H54 (cell line): ENCODE data around the gene ARFRP1.

Experiments
- DNase-seq: peaks from one replicate; pipeline ENCODE4 v3.0.0; 2011; ENCODE audit warnings: low spot score, mixed read lengths; ENCODE audit not compliant: insufficient read length
- FAIRE-seq: peaks from 3 replicates; lab custom pipeline; 2011; peaks lifted over from hg19 to GRCh38; lab: Jason Lieb, UNC
- POLR2A ChIP-seq: IDR thresholded peaks from 2 replicates; pipeline ENCODE4 v1.6.1; 2011; ENCODE audit warnings: low read depth, mild to moderate bottlenecking, low read length

Gene ARFRP1

DNA sequence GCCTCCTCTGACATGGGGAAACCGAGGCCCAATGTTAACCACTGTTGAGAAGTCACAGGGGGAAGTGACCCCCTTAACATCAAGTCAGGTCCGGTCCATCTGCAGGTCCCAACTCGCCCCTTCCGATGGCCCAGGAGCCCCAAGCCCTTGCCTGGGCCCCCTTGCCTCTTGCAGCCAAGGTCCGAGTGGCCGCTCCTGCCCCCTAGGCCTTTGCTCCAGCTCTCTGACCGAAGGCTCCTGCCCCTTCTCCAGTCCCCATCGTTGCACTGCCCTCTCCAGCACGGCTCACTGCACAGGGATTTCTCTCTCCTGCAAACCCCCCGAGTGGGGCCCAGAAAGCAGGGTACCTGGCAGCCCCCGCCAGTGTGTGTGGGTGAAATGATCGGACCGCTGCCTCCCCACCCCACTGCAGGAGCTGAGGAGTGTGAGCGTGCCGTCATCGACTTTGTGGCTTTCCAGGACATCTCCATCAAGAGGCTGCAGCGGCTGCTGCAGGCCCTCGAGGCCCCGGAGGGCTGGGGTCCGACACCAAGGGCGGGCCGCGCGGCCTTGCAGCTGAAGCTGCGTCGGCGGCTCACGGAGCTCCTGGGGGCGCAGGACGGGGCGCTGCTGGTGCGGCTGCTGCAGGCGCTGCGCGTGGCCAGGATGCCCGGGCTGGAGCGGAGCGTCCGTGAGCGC lies 9.8 kb downstream of the ARFRP1 start:
- FAIRE-seq (no peak), DNase-seq (no peak)
- TF ChIP-seq POLR2A, result no peak

GRCh38 chr20:63697357-63697867 lies 10.4 kb downstream of the ARFRP1 start:
- TF ChIP-seq POLR2A, result no peak
- FAIRE-seq (no peak), DNase-seq (peak; percentile 38)

GRCh38 chr20:63696628-63697356 lies 11.0 kb downstream of the ARFRP1 start, which contains the start of gene TNFRSF6B:
Gene TNFRSF6B (plus strand): TSS chr20:63696652. CDS start chr20:63696768, 116 bp downstream.
- FAIRE-seq (no peak), DNase-seq (no peak)
- no peak; the same call in 1 of the 2 replicates for TF ChIP-seq POLR2A

- no peak for TF ChIP-seq POLR2A
- DNase-seq (peak; percentile 42), FAIRE-seq (no peak)
Measured at GRCh38 chr20:63696306-63696627, 11.5 kb downstream of the ARFRP1 start.

- TF ChIP-seq POLR2A, result no peak
- DNase-seq (no peak), FAIRE-seq (no peak)
Measured at GRCh38 chr20:63695424-63696305, 12.1 kb downstream of the ARFRP1 start.

DNA sequence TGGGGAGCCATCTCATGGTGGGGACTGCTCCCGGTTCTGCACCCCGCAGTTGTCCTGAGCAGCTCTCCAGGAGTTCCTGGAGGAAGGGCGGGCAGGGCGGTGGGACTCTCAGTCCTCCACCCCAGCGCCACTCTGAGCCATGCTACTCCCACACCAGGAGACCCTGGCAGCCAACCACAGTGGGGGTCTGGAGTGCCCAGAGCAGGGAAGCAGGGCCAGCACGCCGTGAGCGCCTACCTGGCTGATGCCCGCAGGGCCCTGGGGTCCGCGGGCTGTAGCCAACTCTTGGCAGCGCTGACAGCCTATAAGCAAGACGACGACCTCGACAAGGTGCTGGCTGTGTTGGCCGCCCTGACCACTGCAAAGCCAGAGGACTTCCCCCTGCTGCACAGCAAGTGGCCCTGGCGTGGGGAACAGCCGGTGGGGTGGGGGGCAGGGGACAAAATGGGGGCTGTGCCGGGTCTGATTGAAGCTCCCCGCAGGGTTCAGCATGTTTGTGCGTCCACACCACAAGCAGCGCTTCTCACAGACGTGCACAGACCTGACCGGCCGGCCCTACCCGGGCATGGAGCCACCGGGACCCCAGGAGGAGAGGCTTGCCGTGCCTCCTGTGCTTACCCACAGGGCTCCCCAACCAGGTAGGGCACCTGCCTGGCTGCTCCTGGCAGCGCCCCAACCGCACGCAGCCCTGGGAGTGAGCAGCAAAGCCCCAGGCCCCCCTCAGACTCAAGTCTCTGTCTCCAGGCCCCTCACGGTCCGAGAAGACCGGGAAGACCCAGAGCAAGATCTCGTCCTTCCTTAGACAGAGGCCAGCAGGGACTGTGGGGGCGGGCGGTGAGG lies 13.0 kb downstream of the ARFRP1 start:
- TF ChIP-seq POLR2A, result no peak
- FAIRE-seq (no peak), DNase-seq (no peak)

DNA sequence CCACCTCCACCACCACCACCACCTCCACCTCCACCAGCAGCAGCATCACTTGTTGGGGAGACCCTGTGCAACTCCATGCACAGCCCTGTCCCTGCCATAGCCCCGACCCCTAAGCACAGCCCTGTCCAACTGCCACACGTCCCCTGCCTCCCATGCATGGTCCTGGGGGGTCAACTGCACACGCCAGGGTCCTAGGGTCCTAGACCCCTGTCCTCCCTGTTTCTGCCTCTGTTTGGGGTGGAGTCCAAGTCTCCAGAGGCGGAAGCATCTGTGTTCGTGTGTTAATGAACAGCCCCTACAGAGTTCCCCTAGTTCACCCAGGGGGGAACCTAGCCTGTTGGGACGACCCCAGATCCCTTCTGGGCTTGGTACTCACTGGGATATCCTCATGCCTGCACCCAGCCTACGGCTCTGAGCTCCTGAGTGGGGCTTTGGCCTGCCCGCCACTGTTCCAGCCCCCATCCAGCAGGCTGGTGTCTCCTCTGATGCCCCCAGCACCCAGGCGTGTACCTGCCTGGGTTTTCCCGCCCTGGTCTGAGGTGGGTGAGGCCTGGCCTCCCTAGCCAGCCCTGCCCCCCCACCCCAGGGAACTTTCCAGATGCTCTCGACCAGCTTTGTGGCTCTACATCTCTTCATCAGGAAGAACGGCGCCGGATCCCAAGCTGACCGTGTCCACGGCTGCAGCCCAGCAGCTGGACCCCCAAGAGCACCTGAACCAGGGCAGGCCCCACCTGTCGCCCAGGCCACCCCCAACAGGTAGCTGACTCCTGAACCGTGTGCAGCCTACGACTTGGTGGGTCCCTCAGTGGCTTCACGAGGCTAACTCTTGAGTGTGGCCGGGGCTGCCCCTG lies 13.8 kb downstream of the ARFRP1 start:
- no peak for TF ChIP-seq POLR2A
- DNase-seq (no peak), FAIRE-seq (no peak)

GRCh38 chr20:63693083-63693732 lies 14.6 kb downstream of the ARFRP1 start:
- FAIRE-seq, result no peak

DNA sequence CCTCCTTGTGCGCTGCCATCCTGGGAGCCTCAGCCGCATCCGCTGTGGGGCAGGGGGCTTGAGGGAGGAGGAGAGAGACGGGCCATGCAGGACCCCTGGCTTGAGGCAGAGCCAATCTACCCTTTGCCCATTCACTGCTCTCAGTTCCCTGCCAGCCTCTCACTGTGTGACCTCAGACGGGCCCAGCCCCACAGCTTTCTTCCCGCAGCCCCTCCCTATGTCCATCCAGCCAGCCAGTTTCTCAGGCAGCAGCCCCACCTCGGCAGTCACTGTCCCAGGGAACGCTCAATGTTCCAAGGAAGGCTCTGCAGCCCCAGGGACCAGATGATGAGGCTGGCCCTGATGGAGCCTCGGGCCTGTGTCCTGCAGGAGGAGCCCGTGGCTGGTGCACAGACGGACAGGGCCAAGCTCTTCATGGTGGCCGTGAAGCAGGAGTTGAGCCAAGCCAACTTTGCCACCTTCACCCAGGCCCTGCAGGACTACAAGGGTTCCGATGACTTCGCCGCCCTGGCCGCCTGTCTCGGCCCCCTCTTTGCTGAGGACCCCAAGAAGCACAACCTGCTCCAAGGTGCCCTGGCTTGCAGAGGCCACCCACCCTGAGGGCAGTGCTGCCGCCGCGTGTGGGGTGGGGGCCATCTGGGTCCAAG lies 15.2 kb downstream of the ARFRP1 start:
- TF ChIP-seq POLR2A, result no peak
- peak; percentile 46 for DNase-seq
- no peak for FAIRE-seq

More at GRCh38 chr20:63693083-63693732, 14.6 kb downstream of the ARFRP1 start:
- DNase-seq, result no peak
- no peak for TF ChIP-seq POLR2A

GRCh38 chr20:63691711-63692435 lies 15.9 kb downstream of the ARFRP1 start:
- no peak for TF ChIP-seq POLR2A
- DNase-seq (peak; percentile 23), FAIRE-seq (no peak)
